Spleen (tissue), 11 donors: ENCODE data around the gene STEAP3. TPM values are rescaled to one million over a fixed set of nuclear protein-coding genes. Genes with fewer than 3 reads are reported as not detected.

Source experiments
- DNase-seq: peaks from one replicate; pipeline ENCODE4 v3.0.0-alpha.2; 2020
- H3K27ac ChIP-seq, 8 donors: fragments of 200-600 bp; sonication (generic) in 7 of 8; 1 replicate in 4 of 8; 2 replicates in 4 of 8; pipeline versions ENCODE4 v1.5.0 to v1.8.0; 2016 to 2021; ENCODE audit warnings: inconsistent platforms in 4 of 8, mild to moderate bottlenecking in 4 of 8, moderate library complexity in 1 of 8
- H3K27me3 ChIP-seq, 7 donors: fragments of 200-600 bp; sonication (generic) in 6 of 7; replicated peaks in 1 of 7; 1 replicate in 4 of 7; 2 replicates in 3 of 7; pipeline versions ENCODE4 v1.5.0 to v1.8.0; 2016 to 2021; ENCODE audit warnings: inconsistent platforms in 3 of 7, mild to moderate bottlenecking in 1 of 7
- H3K36me3 ChIP-seq, 6 donors: fragments of 200-600 bp; sonication (generic) in 5 of 6; 1 replicate in 4 of 6; 2 replicates in 2 of 6; pipeline versions ENCODE4 v1.5.0 to v1.8.0; 2016 to 2021; ENCODE audit warnings: inconsistent platforms in 2 of 6
- H3K4me1 ChIP-seq, 6 donors: fragments of 200-600 bp; sonication (generic) in 5 of 6; 1 replicate in 3 of 6; 2 replicates in 3 of 6; pipeline versions ENCODE4 v1.5.0 to v1.8.0; 2016 to 2021; ENCODE audit warnings: inconsistent platforms in 3 of 6
- H3K4me3 ChIP-seq, 8 donors: fragments of 200-600 bp; sonication (generic) in 7 of 8; 1 replicate in 4 of 8; 2 replicates in 4 of 8; pipeline versions ENCODE4 v1.5.0 to v1.8.0; 2016 to 2021; ENCODE audit warnings: inconsistent platforms in 4 of 8, mild to moderate bottlenecking in 4 of 8, moderate library complexity in 2 of 8
- H3K9me3 ChIP-seq, 8 donors: fragments of 200-600 bp; sonication (generic) in 7 of 8; 1 replicate in 4 of 8; 2 replicates in 4 of 8; pipeline versions ENCODE4 v1.5.0 to v1.8.0; 2016 to 2021; ENCODE audit warnings: inconsistent platforms in 4 of 8
- POLR2A ChIP-seq, 3 donors: fragments of 450-650 bp; IDR thresholded peaks; one replicate each; pipeline ENCODE4 v1.5.1; 2017; ENCODE audit warnings: antibody characterized with exemption in 3 of 3, mild to moderate bottlenecking in 1 of 3
- POLR2AphosphoS5 ChIP-seq, 3 donors: sonication (generic); formaldehyde crosslinking; IDR thresholded peaks; one replicate each; pipeline ENCODE4 v1.5.1; 2017; ENCODE audit warnings: antibody characterized with exemption in 3 of 3
- WGBS, 5 donors: extraction: QIAGEN DNeasy Blood & Tissue Kit in 3 of 5; methylation state at CpG; one replicate each; pipeline versions ENCODE4 v1.1.5 to v1.1.7; 2013 to 2018; 5-methylcytosine and 5-hydroxymethylcytosine counted together
- intact Hi-C: fragments of 100-400 bp; cut with DNase I; formaldehyde crosslinking; loops from one replicate; pipeline ENCODE4 v1.15.0; 2023; ENCODE audit warnings: low total_unique reads
- polyA plus RNA-seq, 3 donors: library from polyadenylated mRNA; stranded (reverse); fragments of 200-250 nt; gene quantifications; one replicate each; pipeline ENCODE4 v1.2.1, GENCODE V29; 2013
- total RNA-seq, 7 donors: library from RNA; depleted of rRNA in 3 of 7; stranded (reverse); fragments of >200 nt in 3 of 7; fragmentation: NEBNext Ultra II Directional in 4 of 7; extraction: Animal tissue kit (Norgen Biotek cat#: 25700) in 4 of 7; gene quantifications; one replicate each; pipeline versions ENCODE4 v1.1.0 to v1.2.1, GENCODE V29; 2016 to 2021
- TF ChIP-seq, protein P1 (sequence below), 11 experiments: fragments of 200-600 bp in 7 of 11; fragments of 450-650 bp in 4 of 11; sonication (generic) in 4 of 11; IDR thresholded peaks in 8 of 11; conservative IDR thresholded peaks in 3 of 11; 1 replicate in 7 of 11; 2 replicates in 4 of 11; pipeline versions ENCODE4 v1.4.0 to v1.8.0; 2016 to 2021; ENCODE audit warnings: antibody characterized with exemption in 11 of 11, inconsistent platforms in 4 of 11, mild to moderate bottlenecking in 1 of 11
- donor health status: healthy with polysubstance abuse.
- donor health status: DM: no; HTN: no; CAD: no; lungs with moderate emphysema.
- donor health status: DM: no; HTN: no; CAD: no.
- donor health status: Bipolar disorder and iron deficiency.
- donor health status: healthy.
- donor health status: DM: no; HTN: no; CAD: no.
- donor health status: DM: yes; HTN: yes; CAD: no.

Gene STEAP3
- total and polyA plus RNA-seq, 10 donors, result 0.26 to 3.6 (median 1.5) TPM

DNA sequence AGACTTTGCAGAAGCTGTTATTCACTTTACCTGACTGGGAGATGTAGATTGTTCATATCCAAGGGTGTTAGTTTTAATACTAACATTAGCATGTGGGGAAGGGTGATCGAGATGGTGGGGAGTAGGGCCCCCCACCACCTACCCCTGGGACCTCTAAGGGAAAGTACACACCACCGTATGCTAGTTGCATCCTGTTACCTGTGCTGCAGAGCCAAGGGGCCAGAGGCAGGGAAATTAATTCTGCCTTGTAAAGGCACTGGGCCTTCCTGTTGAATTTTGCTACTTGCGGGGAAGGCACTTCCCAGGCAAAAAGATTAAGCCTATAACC is 9.0 kb downstream of the STEAP3 start:
- no peak for DNase-seq
- TF ChIP-seq POLR2AphosphoS5 (IDR thresholded peaks at IDR 0.05) (no peak), POLR2A (IDR thresholded peaks at IDR 0.05) (no peak)
- TF ChIP-seq, protein P1, sequence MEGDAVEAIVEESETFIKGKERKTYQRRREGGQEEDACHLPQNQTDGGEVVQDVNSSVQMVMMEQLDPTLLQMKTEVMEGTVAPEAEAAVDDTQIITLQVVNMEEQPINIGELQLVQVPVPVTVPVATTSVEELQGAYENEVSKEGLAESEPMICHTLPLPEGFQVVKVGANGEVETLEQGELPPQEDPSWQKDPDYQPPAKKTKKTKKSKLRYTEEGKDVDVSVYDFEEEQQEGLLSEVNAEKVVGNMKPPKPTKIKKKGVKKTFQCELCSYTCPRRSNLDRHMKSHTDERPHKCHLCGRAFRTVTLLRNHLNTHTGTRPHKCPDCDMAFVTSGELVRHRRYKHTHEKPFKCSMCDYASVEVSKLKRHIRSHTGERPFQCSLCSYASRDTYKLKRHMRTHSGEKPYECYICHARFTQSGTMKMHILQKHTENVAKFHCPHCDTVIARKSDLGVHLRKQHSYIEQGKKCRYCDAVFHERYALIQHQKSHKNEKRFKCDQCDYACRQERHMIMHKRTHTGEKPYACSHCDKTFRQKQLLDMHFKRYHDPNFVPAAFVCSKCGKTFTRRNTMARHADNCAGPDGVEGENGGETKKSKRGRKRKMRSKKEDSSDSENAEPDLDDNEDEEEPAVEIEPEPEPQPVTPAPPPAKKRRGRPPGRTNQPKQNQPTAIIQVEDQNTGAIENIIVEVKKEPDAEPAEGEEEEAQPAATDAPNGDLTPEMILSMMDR (IDR thresholded peaks at IDR 0.05 in 8 of 11, conservative IDR thresholded peaks at IDR 0.05 in 3 of 11), result no peak
- intact Hi-C loops, result no loop called here
- H3K4me3 ChIP-seq, result no peak overlapping the region
- peaks cover 0 to 12% (median 0%) of the 10 kb centered on the region in 7 donors for H3K27me3 ChIP-seq
- no peaks in the 10 kb centered on the region for H3K9me3 ChIP-seq
- WGBS, 5 donors, result 70 to 85% (median 78%) methylated on average over 3 of the region's 3 CpGs
- H3K4me1 ChIP-seq, result no peaks in the 10 kb centered on the region
- H3K27ac ChIP-seq, result no peak overlapping the region
- H3K36me3 ChIP-seq, result no peaks in the 10 kb centered on the region

DNA sequence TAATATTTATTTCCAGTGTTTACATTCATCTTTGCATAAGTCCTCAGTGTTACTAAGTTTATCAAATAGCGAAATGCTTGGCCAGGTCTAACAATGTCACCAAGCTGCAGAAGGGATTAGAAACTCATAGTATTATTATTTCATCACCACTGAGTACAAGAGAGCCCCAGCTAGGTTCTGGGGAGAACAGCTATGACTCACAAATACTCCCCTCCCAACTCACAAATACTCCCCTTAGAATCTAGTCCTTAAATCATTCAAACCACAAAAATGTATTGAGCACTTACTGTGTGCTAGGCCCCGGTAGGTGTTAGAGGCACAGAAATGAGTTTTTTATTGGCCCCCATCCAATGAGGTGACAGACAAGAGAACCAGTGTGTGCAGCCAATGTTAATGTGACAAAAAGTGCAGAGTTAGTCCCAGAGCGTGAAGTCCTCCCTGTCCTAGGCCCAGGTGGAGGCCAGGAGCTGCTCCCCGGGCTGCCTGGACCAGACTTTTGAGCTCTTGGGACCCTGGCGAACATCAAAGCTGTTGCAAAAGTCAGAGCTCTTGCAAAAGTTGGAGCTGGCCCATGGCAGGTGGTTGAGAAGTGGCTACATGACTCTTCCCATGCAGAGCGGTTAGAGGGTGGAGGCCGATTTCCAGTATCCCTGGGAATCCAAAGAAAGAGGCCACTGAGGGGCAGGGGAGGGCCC is 9.8 kb downstream of the STEAP3 start:
- 82 to 91% (median 86%) methylated on average over 3 to 7 of the region's 7 CpGs for WGBS, 5 donors

DNA sequence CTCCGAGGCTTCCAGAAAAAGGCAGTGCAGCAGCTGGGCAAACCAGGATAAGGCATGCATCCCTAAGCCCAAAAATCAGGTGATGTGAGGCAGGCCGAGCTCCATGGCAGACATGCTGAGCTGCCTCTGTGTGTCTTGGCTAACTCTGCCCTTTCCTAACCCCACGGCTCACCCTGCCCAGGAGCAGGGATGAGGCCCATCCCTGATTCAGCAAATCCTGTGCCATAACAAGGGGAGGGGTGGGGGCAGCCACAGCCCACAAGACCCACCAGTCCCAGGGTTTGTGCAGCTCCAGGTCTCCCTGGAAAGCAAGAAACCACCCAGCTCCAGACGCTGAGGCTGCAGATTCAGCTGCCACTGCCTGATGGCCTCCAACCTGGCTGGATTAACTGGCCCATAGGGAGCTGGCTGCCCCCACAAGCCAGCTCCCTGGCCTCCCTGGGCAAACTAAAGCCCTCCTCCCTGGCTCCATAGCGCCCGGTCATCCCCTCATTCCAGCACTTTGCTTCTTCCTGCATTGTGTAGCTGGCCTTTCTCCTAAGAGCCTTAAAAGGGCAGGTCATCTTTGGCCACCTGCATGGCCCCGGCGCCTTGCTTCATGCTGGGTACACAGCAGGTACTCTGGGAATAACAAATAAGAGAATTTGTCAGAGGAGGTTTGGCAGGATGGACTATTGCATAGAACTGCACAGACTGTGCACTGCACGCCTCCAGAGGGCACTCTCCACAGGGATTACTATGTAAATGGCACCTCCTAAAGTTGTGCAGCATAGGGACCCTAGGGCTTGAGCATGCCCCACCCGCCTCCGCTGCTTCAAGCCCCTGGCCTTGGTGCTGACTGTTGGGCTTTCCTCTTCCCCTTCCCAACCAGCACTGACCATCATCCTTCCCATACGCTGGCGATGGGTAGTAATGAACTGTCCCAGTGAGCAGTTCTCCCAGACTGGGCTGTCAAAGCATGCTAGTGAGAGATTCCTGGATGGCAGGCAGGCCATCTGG is 10.7 kb downstream of the STEAP3 start:
- DNase-seq, result no peak
- H3K4me3 ChIP-seq, result no peak overlapping the region
- no peaks in the 10 kb centered on the region for H3K4me1 ChIP-seq
- peaks cover 0 to 5% (median 0%) of the 10 kb centered on the region in 7 donors for H3K27me3 ChIP-seq
- no peak overlapping the region for H3K27ac ChIP-seq
- no peaks in the 10 kb centered on the region for H3K9me3 ChIP-seq
- TF ChIP-seq POLR2A (IDR thresholded peaks at IDR 0.05), result no peak
- TF ChIP-seq, protein P1 (IDR thresholded peaks at IDR 0.05 in 8 of 11, conservative IDR thresholded peaks at IDR 0.05 in 3 of 11), result peak in 1 of 11 experiments; percentile 9
- H3K36me3 ChIP-seq, result no peaks in the 10 kb centered on the region
- intact Hi-C loops, result no loop called here
- 75 to 86% (median 81%) methylated on average over 8 to 13 of the region's 13 CpGs for WGBS, 5 donors

More for the DNA sequence above, 9.8 kb downstream of the STEAP3 start:
- Histone ChIP-seq H3K27me3 (peaks cover 0 to 5% (median 0%) of the 10 kb centered on the region in 7 donors), H3K4me3 (no peak overlapping the region), H3K27ac (no peak overlapping the region), H3K4me1 (no peaks in the 10 kb centered on the region), H3K9me3 (no peaks in the 10 kb centered on the region), H3K36me3 (no peaks in the 10 kb centered on the region)
- intact Hi-C loops, result no loop called here
- TF ChIP-seq POLR2A (IDR thresholded peaks at IDR 0.05) (no peak), POLR2AphosphoS5 (IDR thresholded peaks at IDR 0.05) (no peak)
- TF ChIP-seq, protein P1 (IDR thresholded peaks at IDR 0.05 in 8 of 11, conservative IDR thresholded peaks at IDR 0.05 in 3 of 11), result no peak
- DNase-seq, result no peak

DNA sequence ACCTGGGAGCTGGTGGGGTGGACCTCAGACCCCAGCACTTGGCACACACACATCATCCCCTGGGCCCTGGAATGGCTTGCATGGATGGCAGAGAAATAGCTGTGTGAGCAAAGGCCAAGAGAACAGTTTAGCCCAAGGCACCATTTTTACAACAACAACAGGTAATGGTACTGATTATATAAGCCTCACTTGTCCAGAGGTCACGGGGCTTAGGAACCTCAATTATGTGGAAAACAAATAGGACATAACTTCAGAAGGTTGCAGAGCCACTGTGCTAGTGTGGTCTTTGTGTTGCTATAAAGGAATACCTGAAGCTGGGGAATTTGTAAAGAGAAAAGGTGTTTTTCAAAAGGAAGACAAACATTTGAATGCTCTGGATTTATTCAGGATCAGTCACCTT is 13.2 kb downstream of the STEAP3 start:
- no peak for DNase-seq
- peaks cover 0 to 5% (median 0%) of the 10 kb centered on the region in 7 donors for H3K27me3 ChIP-seq
- 85 to 94% (median 90%) methylated on average over 1 of the region's 1 CpG for WGBS, 5 donors
- H3K27ac ChIP-seq, result no peak overlapping the region
- H3K4me3 ChIP-seq, result no peak overlapping the region
- no peaks in the 10 kb centered on the region for H3K9me3 ChIP-seq
- intact Hi-C loops, result no loop called here
- H3K36me3 ChIP-seq, result no peaks in the 10 kb centered on the region
- TF ChIP-seq POLR2A (IDR thresholded peaks at IDR 0.05), result no peak
- TF ChIP-seq, protein P1 (IDR thresholded peaks at IDR 0.05 in 8 of 11, conservative IDR thresholded peaks at IDR 0.05 in 3 of 11), result no peak
- no peak for TF ChIP-seq POLR2AphosphoS5 (IDR thresholded peaks at IDR 0.05)
- H3K4me1 ChIP-seq, result no peaks in the 10 kb centered on the region
